Upper lobe of left lung (tissue), 4 donors: ENCODE measurements around the gene ZNF732.
"Not testable (repeated sequence)": the region's sequence is repeated elsewhere in the genome, so short reads cannot be mapped to it uniquely, and the experiment has no call there.

Source experiments
- EP300 ChIP-seq, 4 donors: sonication (generic); formaldehyde crosslinking; IDR thresholded peaks; one replicate each; pipeline ENCODE4 v1.5.1; 2017; ENCODE audit warnings: antibody characterized with exemption in 4 of 4, control low read depth in 2 of 4
- POLR2A ChIP-seq, 4 donors: fragments of 450-650 bp; IDR thresholded peaks; one replicate each; pipeline ENCODE4 v1.5.1; 2016 to 2017; ENCODE audit warnings: antibody characterized with exemption in 4 of 4, mild to moderate bottlenecking in 2 of 4
- POLR2AphosphoS5 ChIP-seq, 2 donors: sonication (generic); formaldehyde crosslinking; IDR thresholded peaks; one replicate each; pipeline ENCODE4 v1.5.1; 2017; ENCODE audit warnings: antibody characterized with exemption in 2 of 2
- TF ChIP-seq, protein P1 (sequence below), 6 experiments: fragments of 450-650 bp in 4 of 6; fragments of 200-600 bp in 2 of 6; sonication (generic) in 2 of 6; IDR thresholded peaks; one replicate each; pipeline ENCODE4 v1.5.1; 2016 to 2019; ENCODE audit warnings: antibody characterized with exemption in 6 of 6

DNA sequence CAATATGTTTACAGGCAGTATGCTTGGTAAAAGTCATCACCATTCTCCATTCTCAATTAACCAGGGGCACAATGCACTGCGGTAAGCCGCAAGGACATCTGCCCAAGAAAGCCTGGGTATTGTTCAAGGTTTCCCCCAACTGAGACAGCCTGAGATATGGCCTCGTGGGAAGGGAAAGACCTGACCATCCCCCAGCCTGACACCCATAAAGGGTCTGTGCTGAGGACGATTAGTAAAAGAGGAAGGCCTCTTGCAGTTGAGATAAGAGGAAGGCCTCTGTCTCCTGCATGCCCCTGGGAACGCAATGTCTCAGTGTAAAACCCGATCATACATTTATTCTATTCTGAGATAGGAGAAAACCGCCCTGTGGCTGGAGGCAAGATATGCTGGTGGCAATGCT is 63.9 kb downstream of the ZNF732 start:
- not testable (repeated sequence) for TF ChIP-seq POLR2A, EP300, POLR2AphosphoS5 (IDR thresholded peaks at IDR 0.05)
- TF ChIP-seq, protein P1, sequence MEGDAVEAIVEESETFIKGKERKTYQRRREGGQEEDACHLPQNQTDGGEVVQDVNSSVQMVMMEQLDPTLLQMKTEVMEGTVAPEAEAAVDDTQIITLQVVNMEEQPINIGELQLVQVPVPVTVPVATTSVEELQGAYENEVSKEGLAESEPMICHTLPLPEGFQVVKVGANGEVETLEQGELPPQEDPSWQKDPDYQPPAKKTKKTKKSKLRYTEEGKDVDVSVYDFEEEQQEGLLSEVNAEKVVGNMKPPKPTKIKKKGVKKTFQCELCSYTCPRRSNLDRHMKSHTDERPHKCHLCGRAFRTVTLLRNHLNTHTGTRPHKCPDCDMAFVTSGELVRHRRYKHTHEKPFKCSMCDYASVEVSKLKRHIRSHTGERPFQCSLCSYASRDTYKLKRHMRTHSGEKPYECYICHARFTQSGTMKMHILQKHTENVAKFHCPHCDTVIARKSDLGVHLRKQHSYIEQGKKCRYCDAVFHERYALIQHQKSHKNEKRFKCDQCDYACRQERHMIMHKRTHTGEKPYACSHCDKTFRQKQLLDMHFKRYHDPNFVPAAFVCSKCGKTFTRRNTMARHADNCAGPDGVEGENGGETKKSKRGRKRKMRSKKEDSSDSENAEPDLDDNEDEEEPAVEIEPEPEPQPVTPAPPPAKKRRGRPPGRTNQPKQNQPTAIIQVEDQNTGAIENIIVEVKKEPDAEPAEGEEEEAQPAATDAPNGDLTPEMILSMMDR (IDR thresholded peaks at IDR 0.05), result not testable (repeated sequence)
